Natural killer cell (primary cell): ENCODE data around the gene FNDC3B. TPM values are rescaled to one million over a fixed set of nuclear protein-coding genes. Genes with fewer than 3 reads are reported as not detected.

ENCODE experiments used
- ATAC-seq, 3 donors: fragments of 150-1000 bp in 2 of 3; fragments of 200-7000 bp in 1 of 3; cut with Tn5 transposase; 1 replicate in 1 of 3; 2 replicates in 2 of 3; pipeline ENCODE4 v1.10.0; 2021; ENCODE audit warnings: mild to moderate bottlenecking in 2 of 3, moderate library complexity in 2 of 3
- DNase-seq, 2 donors: peaks; one replicate each; pipeline versions ENCODE4 v3.0.0 to v3.0.0-alpha.2; 2013 to 2021; ENCODE audit warnings: mixed read lengths in 1 of 2
- H3K27ac ChIP-seq: one replicate; pipeline ENCODE4 v1.5.1; 2013; ENCODE audit warnings: mild to moderate bottlenecking, low read length
- H3K27me3 ChIP-seq: one replicate; pipeline ENCODE4 v1.6.1; 2013; ENCODE audit warnings: low read length; ENCODE audit not compliant: control insufficient read depth, insufficient read depth
- H3K36me3 ChIP-seq: one replicate; pipeline ENCODE4 v1.6.1; 2013; ENCODE audit warnings: low read length; ENCODE audit not compliant: control insufficient read depth, insufficient read depth
- H3K4me1 ChIP-seq: one replicate; pipeline ENCODE4 v1.6.1; 2013; ENCODE audit warnings: low read length; ENCODE audit not compliant: control insufficient read depth, insufficient read depth
- H3K4me3 ChIP-seq: one replicate; pipeline ENCODE4 v1.5.1; 2013; ENCODE audit warnings: low read length
- H3K9me3 ChIP-seq: one replicate; pipeline ENCODE4 v1.6.1; 2013; ENCODE audit warnings: low read length; ENCODE audit not compliant: control insufficient read depth, insufficient read depth
- H3K27ac Mint-ChIP-seq, 2 donors: one replicate each; pipeline ENCODE4 v1.8.0; 2022; ENCODE audit warnings: mild to moderate bottlenecking in 2 of 2, mixed read lengths in 2 of 2, moderate library complexity in 1 of 2
- H3K27me3 Mint-ChIP-seq, 2 donors: one replicate each; pipeline ENCODE4 v1.8.0; 2022; ENCODE audit warnings: low read depth in 2 of 2, mixed read lengths in 2 of 2
- H3K36me3 Mint-ChIP-seq: one replicate; pipeline ENCODE4 v1.8.0; 2022; ENCODE audit warnings: mixed read lengths
- H3K4me1 Mint-ChIP-seq, 2 donors: one replicate each; pipeline ENCODE4 v1.8.0; 2022; ENCODE audit warnings: mixed read lengths in 2 of 2
- H3K4me3 Mint-ChIP-seq: one replicate; pipeline ENCODE4 v1.8.0; 2022; ENCODE audit warnings: mild to moderate bottlenecking, moderate library complexity, mixed read lengths
- H3K9me3 Mint-ChIP-seq, 2 donors: one replicate each; pipeline ENCODE4 v1.8.0; 2022; ENCODE audit warnings: mixed read lengths in 2 of 2
- CTCF ChIP-seq: fragments of 200-600 bp; IDR thresholded peaks from one replicate; pipeline ENCODE4 v1.8.0; 2022; ENCODE audit warnings: antibody characterized with exemption
- WGBS: methylation state at CpG from one replicate; pipeline ENCODE4 v1.1.7; 2013; ENCODE audit warnings: missing lambda C conversion rate; ENCODE audit not compliant: insufficient coverage; 5-methylcytosine and 5-hydroxymethylcytosine counted together
- intact Hi-C: fragments of 100-400 bp; cut with micrococcal nuclease; formaldehyde crosslinking; loops from one replicate; pipeline ENCODE4 v1.14.2; 2022
- total RNA-seq, 4 donors: library from RNA; stranded (reverse); fragments of 120-200 nt in 1 of 4; gene quantifications; one replicate each; pipeline versions ENCODE4 v1.2.3 to v1.2.4, GENCODE V29; 2013 to 2022

The FNDC3B gene
- total RNA-seq, 3 donors from 2014 or later (not counting 1 experiment from before 2014, with no cell fraction given), result 154 to 214 (median 206) TPM

- Mint-ChIP-seq H3K27ac (peak overlapping the region in 1 of 2 donors; percentile 36), H3K36me3 (peaks cover 17% of the 10 kb centered on the region), H3K27me3 (no peaks in the 10 kb centered on the region), H3K4me3 (no peak overlapping the region), H3K9me3 (no peaks in the 10 kb centered on the region), H3K4me1 (peaks cover 4 to 6% of the 10 kb centered on the region in 2 donors)
- Histone ChIP-seq H3K9me3 (no peaks in the 10 kb centered on the region), H3K36me3 (peaks cover 7% of the 10 kb centered on the region), H3K27me3 (no peaks in the 10 kb centered on the region), H3K27ac (no peak overlapping the region), H3K4me1 (no peaks in the 10 kb centered on the region), H3K4me3 (no peak overlapping the region)
- intact Hi-C loops, result no loop called here
- 100% methylated on average over 2 of the region's 2 CpGs for WGBS
- no peak for TF ChIP-seq CTCF
- ATAC-seq, result no peak
- no peak for DNase-seq
Measured at GRCh38 chr3:172402090-172402489, 362.7 kb downstream of the FNDC3B start.

- Histone ChIP-seq H3K9me3 (no peaks in the 10 kb centered on the region), H3K36me3 (peaks cover 4% of the 10 kb centered on the region), H3K27ac (no peak overlapping the region), H3K27me3 (no peaks in the 10 kb centered on the region), H3K4me1 (no peaks in the 10 kb centered on the region), H3K4me3 (no peak overlapping the region)
- WGBS, result 98% methylated on average over 7 of the region's 8 CpGs
- no peak for TF ChIP-seq CTCF
- Mint-ChIP-seq H3K27me3 (no peaks in the 10 kb centered on the region), H3K4me3 (peak overlapping the region; percentile 17), H3K27ac (peak overlapping the region; percentile 35 to 36), H3K36me3 (peaks cover 17% of the 10 kb centered on the region), H3K4me1 (peaks cover 4 to 6% of the 10 kb centered on the region in 2 donors), H3K9me3 (no peaks in the 10 kb centered on the region)
- DNase-seq (no peak), ATAC-seq (no peak)
- intact Hi-C loops, result no loop called here
Measured at GRCh38 chr3:172402892-172403643, 363.7 kb downstream of the FNDC3B start.

GRCh38 chr3:172404237-172404962 lies 365.0 kb downstream of the FNDC3B start:
- Histone ChIP-seq H3K4me1 (no peaks in the 10 kb centered on the region), H3K4me3 (no peak overlapping the region), H3K27ac (no peak overlapping the region), H3K9me3 (no peaks in the 10 kb centered on the region), H3K27me3 (no peaks in the 10 kb centered on the region), H3K36me3 (peaks cover 2% of the 10 kb centered on the region)
- H3K27me3 Mint-ChIP-seq, result no peaks in the 10 kb centered on the region
- no peaks in the 10 kb centered on the region for H3K9me3 Mint-ChIP-seq
- TF ChIP-seq CTCF, result no peak
- no peak overlapping the region for H3K4me3 Mint-ChIP-seq
- H3K27ac Mint-ChIP-seq, result no peak overlapping the region
- intact Hi-C loops, result no loop called here
- peaks cover 4 to 6% of the 10 kb centered on the region in 2 donors for H3K4me1 Mint-ChIP-seq
- ATAC-seq (no peak), DNase-seq (no peak)
- WGBS, result 78% methylated on average over 12 of the region's 12 CpGs
- H3K36me3 Mint-ChIP-seq, result peaks cover 17% of the 10 kb centered on the region
